Left ventricle myocardium inferior (tissue), 1 donor: ENCODE data around the gene DHRSX. TPM values are rescaled to one million over a fixed set of nuclear protein-coding genes. Genes with fewer than 3 reads are reported as not detected.

Experiments
- DNase-seq: peaks from one replicate; pipeline ENCODE4 v3.0.0-alpha.2; 2020
- H3K27ac ChIP-seq: fragments of 200-600 bp; replicated peaks from 2 replicates; pipeline ENCODE4 v1.8.0; 2021
- H3K27me3 ChIP-seq: fragments of 200-600 bp; 2 replicates; pipeline ENCODE4 v1.8.0; 2021; ENCODE audit warnings: low read depth
- H3K36me3 ChIP-seq: fragments of 200-600 bp; 2 replicates; pipeline ENCODE4 v1.8.0; 2021
- H3K4me1 ChIP-seq: fragments of 200-600 bp; 2 replicates; pipeline ENCODE4 v1.8.0; 2021
- H3K4me3 ChIP-seq: fragments of 200-600 bp; 2 replicates; pipeline ENCODE4 v1.8.0; 2021; ENCODE audit warnings: mild to moderate bottlenecking, moderate library complexity
- H3K9me3 ChIP-seq: fragments of 200-600 bp; replicated peaks from 2 replicates; pipeline ENCODE4 v1.8.0; 2021
- CTCF ChIP-seq: fragments of 200-600 bp; IDR thresholded peaks from 2 replicates; pipeline ENCODE4 v1.8.0; 2021; ENCODE audit warnings: antibody characterized with exemption, mild to moderate bottlenecking, borderline replicate concordance
- intact Hi-C: fragments of 100-400 bp; cut with micrococcal nuclease; formaldehyde crosslinking; loops from one replicate; pipeline ENCODE4 v1.11.0; 2022
- total RNA-seq: library from RNA; stranded (reverse); fragmentation: NEBNext Ultra II Directional; extraction: Animal tissue kit (Norgen Biotek cat#: 25700); gene quantifications from one replicate; pipeline ENCODE4 v1.2.1, GENCODE V29; 2021
- donor health status: DM: no; HTN: yes; CAD: no; lungs with severe emphysema.

DHRSX gene
- total RNA-seq, 1 donor from 2014 or later = 35.3 TPM

GRCh38 chrX:2185341-2186082, 315.3 kb downstream of the DHRSX start:
- intact Hi-C loops = no loop called here
- Histone ChIP-seq H3K4me3 (no peak overlapping the region), H3K9me3 (peaks cover 15% of the 10 kb centered on the region), H3K27me3 (no peaks in the 10 kb centered on the region), H3K4me1 (no peaks in the 10 kb centered on the region), H3K27ac (no peak overlapping the region), H3K36me3 (no peaks in the 10 kb centered on the region)
- no peak for TF ChIP-seq CTCF
- no peak for DNase-seq

DNA sequence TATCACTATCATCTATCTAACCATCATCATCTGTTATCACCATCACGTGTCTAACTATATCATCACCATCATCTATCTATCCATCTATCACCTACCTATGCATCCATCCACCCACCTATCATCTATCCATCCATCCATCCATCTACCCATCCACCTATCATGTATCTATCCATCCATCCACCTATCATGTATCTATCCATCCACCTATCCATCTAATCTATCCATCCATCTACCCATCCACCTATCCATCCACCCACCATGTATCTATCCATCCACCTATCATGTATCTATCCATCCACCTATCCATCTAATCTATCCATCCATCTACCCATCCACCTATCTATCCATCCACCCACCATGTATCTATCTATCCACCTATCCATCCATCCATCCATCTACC, 316.7 kb downstream of the DHRSX start:
- Histone ChIP-seq H3K4me1 (no peaks in the 10 kb centered on the region), H3K27ac (no peak overlapping the region), H3K36me3 (no peaks in the 10 kb centered on the region), H3K9me3 (peaks cover 11% of the 10 kb centered on the region), H3K4me3 (no peak overlapping the region), H3K27me3 (no peaks in the 10 kb centered on the region)
- intact Hi-C loops = no loop called here
- TF ChIP-seq CTCF = no peak
- DNase-seq = no peak

GRCh38 chrX:2183193-2183725, 317.5 kb downstream of the DHRSX start:
- H3K9me3 ChIP-seq = peaks cover 11% of the 10 kb centered on the region
- H3K27ac ChIP-seq = no peak overlapping the region
- H3K27me3 ChIP-seq = no peaks in the 10 kb centered on the region
- no peaks in the 10 kb centered on the region for H3K36me3 ChIP-seq
- intact Hi-C loops = no loop called here
- no peaks in the 10 kb centered on the region for H3K4me1 ChIP-seq
- no peak for TF ChIP-seq CTCF
- no peak for DNase-seq
- H3K4me3 ChIP-seq = no peak overlapping the region

DNA sequence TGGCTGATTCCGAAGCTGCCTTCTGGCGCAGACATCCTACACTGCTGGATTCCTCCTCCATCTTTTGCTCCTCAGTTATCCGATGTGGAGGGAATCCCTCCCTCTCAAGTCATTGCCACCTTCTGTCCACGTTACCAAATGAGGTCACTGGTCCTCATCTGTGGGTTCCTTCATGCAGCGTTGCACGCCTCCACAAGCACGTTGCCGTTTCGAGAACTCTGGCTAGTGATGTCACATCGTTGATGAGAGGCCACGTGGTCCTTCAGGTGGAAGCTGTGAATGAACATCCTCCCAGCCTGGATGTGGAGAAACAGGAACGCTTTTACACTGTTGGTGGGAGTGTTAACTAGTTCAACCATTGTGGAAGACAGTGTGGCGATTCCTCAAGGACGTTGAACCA, 323.2 kb downstream of the DHRSX start:
- no peak overlapping the region for H3K4me3 ChIP-seq
- H3K27ac ChIP-seq = no peak overlapping the region
- H3K27me3 ChIP-seq = no peaks in the 10 kb centered on the region
- H3K4me1 ChIP-seq = no peaks in the 10 kb centered on the region
- no peaks in the 10 kb centered on the region for H3K9me3 ChIP-seq
- no peak for TF ChIP-seq CTCF
- no peaks in the 10 kb centered on the region for H3K36me3 ChIP-seq
- intact Hi-C loops = no loop called here
- DNase-seq = no peak

- H3K9me3 ChIP-seq = no peaks in the 10 kb centered on the region
- H3K4me3 ChIP-seq = no peak overlapping the region
- H3K27ac ChIP-seq = no peak overlapping the region
- intact Hi-C loops = no loop called here
- no peak for TF ChIP-seq CTCF
- H3K36me3 ChIP-seq = no peaks in the 10 kb centered on the region
- no peak for DNase-seq
- H3K27me3 ChIP-seq = no peaks in the 10 kb centered on the region
- no peaks in the 10 kb centered on the region for H3K4me1 ChIP-seq
Measured at GRCh38 chrX:2176733-2177132, 324.0 kb downstream of the DHRSX start.
